ENCODE measurements around the gene BCAP29. TPM values are rescaled to one million over a fixed set of nuclear protein-coding genes. Genes with fewer than 3 reads are reported as not detected.

The BCAP29 gene
- total RNA-seq, 1 donor, result 43.1 TPM

DNA sequence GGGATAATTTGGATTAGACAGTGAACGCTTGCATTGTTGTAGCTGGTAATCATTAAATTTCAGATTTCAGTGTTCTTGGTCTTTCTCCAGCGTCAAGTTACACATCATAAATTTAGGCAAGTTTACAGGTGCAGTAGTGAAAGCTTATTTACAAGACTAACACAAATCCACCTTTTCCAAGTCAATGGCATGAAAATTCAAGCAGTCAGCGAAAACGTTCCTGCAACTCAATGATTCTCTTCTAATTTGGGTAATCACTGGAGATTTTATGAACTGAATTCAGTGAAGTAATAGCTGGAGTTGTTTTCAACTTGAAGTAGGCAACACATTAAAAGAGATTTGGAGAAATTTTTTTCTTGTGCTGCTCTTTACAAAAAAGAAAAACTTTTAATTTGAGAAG lies 17.9 kb downstream of the BCAP29 start:
- TF ChIP-seq, protein P1, sequence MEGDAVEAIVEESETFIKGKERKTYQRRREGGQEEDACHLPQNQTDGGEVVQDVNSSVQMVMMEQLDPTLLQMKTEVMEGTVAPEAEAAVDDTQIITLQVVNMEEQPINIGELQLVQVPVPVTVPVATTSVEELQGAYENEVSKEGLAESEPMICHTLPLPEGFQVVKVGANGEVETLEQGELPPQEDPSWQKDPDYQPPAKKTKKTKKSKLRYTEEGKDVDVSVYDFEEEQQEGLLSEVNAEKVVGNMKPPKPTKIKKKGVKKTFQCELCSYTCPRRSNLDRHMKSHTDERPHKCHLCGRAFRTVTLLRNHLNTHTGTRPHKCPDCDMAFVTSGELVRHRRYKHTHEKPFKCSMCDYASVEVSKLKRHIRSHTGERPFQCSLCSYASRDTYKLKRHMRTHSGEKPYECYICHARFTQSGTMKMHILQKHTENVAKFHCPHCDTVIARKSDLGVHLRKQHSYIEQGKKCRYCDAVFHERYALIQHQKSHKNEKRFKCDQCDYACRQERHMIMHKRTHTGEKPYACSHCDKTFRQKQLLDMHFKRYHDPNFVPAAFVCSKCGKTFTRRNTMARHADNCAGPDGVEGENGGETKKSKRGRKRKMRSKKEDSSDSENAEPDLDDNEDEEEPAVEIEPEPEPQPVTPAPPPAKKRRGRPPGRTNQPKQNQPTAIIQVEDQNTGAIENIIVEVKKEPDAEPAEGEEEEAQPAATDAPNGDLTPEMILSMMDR (IDR thresholded peaks at IDR 0.05; ENCODE audit: extremely low read depth, low read depth, low read length), result no peak
- no peak overlapping the region for H3K4me3 ChIP-seq (ENCODE audit: insufficient read depth, low read length)
- DNase-seq (ENCODE audit: insufficient read length, low spot score, missing footprints), result no peak
- no peak overlapping the region for H3K27ac ChIP-seq (ENCODE audit: low read depth, low read length)
- H3K27me3 ChIP-seq (ENCODE audit: insufficient read depth, low read length), result no peaks in the 10 kb centered on the region
- no peaks in the 10 kb centered on the region for H3K79me2 ChIP-seq (ENCODE audit: insufficient read depth, low read length)
- peaks cover 28% of the 10 kb centered on the region for H3K36me3 ChIP-seq (ENCODE audit: insufficient read depth, low read length)
- no peak overlapping the region for H3K4me2 ChIP-seq (ENCODE audit: insufficient read depth, low read length)
- H3K4me1 ChIP-seq (ENCODE audit: insufficient read depth, low read length), result peaks cover 15% of the 10 kb centered on the region
- H2AFZ ChIP-seq (ENCODE audit: low read length), result no peak overlapping the region
- no peaks in the 10 kb centered on the region for H4K20me1 ChIP-seq (ENCODE audit: insufficient read depth, low read length)
- H3K9me3 ChIP-seq (ENCODE audit: low read depth, low read length), result no peaks in the 10 kb centered on the region

DNA sequence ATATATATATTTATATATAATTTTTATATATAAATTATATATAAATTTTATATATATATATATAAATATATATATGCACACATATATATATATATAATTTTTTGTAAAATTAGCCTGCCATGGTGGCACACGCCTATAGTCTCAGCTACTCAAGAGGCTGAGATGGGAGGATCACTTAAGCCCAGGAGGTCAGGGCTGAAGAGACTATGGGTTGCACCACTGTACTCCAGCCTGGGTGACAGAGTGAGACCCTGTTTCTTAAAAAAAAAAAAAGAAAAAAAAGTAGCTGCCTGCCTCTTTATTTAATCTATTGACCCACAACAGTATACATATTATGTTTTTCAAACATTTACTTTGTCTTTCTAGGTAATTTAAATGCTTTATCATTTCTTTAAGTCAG lies 19.2 kb downstream of the BCAP29 start:
- Histone ChIP-seq H3K27ac (ENCODE audit: low read depth, low read length) (no peak overlapping the region), H3K9me3 (ENCODE audit: low read depth, low read length) (no peaks in the 10 kb centered on the region), H3K79me2 (ENCODE audit: insufficient read depth, low read length) (no peaks in the 10 kb centered on the region), H2AFZ (ENCODE audit: low read length) (no peak overlapping the region), H3K4me1 (ENCODE audit: insufficient read depth, low read length) (peaks cover 15% of the 10 kb centered on the region), H3K4me2 (ENCODE audit: insufficient read depth, low read length) (no peak overlapping the region), H4K20me1 (ENCODE audit: insufficient read depth, low read length) (no peaks in the 10 kb centered on the region), H3K27me3 (ENCODE audit: insufficient read depth, low read length) (no peaks in the 10 kb centered on the region), H3K36me3 (ENCODE audit: insufficient read depth, low read length) (peaks cover 33% of the 10 kb centered on the region), H3K4me3 (ENCODE audit: insufficient read depth, low read length) (no peak overlapping the region)
- no peak for DNase-seq (ENCODE audit: insufficient read length, low spot score, missing footprints)
- TF ChIP-seq, protein P1 (IDR thresholded peaks at IDR 0.05; ENCODE audit: extremely low read depth, low read depth, low read length), result no peak

DNA sequence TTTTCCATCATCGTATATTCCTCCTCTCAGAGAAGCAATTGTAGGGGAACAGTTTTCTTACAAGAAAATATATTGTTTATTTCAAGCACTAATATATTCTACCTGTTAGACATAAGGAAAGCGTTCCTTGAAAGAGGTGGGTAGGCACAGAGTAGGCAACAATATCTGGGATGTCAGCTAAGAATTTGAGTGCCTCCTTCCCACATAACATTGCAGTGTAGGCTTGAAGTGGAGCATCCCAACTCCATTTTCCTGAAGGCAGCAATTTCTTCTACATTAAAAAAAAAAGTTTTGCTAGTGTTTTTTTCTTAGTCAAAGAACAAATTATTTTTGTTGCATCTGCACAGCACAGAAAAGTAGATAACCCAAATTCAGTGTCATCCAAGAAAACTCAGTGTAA lies 20.8 kb downstream of the BCAP29 start:
- H4K20me1 ChIP-seq (ENCODE audit: insufficient read depth, low read length), result no peaks in the 10 kb centered on the region
- no peak overlapping the region for H3K4me3 ChIP-seq (ENCODE audit: insufficient read depth, low read length)
- no peak overlapping the region for H3K4me2 ChIP-seq (ENCODE audit: insufficient read depth, low read length)
- no peak overlapping the region for H3K27ac ChIP-seq (ENCODE audit: low read depth, low read length)
- no peaks in the 10 kb centered on the region for H3K9me3 ChIP-seq (ENCODE audit: low read depth, low read length)
- H3K4me1 ChIP-seq (ENCODE audit: insufficient read depth, low read length), result peaks cover 2% of the 10 kb centered on the region
- no peaks in the 10 kb centered on the region for H3K79me2 ChIP-seq (ENCODE audit: insufficient read depth, low read length)
- TF ChIP-seq, protein P1 (IDR thresholded peaks at IDR 0.05; ENCODE audit: extremely low read depth, low read depth, low read length), result no peak
- no peak for DNase-seq (ENCODE audit: insufficient read length, low spot score, missing footprints)
- peaks cover 34% of the 10 kb centered on the region for H3K36me3 ChIP-seq (ENCODE audit: insufficient read depth, low read length)
- H2AFZ ChIP-seq (ENCODE audit: low read length), result no peak overlapping the region
- H3K27me3 ChIP-seq (ENCODE audit: insufficient read depth, low read length), result no peaks in the 10 kb centered on the region

DNA sequence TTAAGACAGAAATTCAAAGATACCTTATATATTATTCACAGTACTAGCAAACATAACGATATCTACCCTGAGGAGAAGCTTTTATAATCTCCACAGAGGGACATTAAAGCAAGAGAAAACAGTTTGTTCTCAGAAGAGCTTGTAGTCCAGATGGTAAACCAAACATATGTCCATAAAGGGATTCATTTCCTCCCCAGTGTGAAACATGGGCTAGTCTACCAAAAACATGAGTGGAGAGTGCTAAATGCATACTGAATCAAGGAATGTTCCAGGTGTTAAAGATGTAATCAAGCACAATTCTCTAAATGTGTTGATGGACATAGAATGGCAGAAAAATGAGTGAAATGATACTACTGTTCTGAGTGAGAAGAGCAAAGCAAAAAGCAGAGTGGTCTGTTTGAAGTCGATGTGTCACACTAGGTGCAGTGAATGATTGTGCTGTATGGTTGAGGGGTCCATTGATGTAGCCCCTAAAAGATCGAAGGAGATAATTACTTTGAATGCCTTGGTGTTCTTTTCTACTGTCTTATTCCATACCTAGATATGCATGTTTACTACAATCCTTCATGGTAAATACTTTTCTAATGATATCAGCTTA lies 25.3 kb downstream of the BCAP29 start:
- Histone ChIP-seq H2AFZ (ENCODE audit: low read length) (no peak overlapping the region), H3K9me3 (ENCODE audit: low read depth, low read length) (no peaks in the 10 kb centered on the region), H3K4me3 (ENCODE audit: insufficient read depth, low read length) (no peak overlapping the region), H4K20me1 (ENCODE audit: insufficient read depth, low read length) (no peaks in the 10 kb centered on the region), H3K27me3 (ENCODE audit: insufficient read depth, low read length) (no peaks in the 10 kb centered on the region), H3K36me3 (ENCODE audit: insufficient read depth, low read length) (peaks cover 17% of the 10 kb centered on the region), H3K27ac (ENCODE audit: low read depth, low read length) (no peak overlapping the region), H3K4me1 (ENCODE audit: insufficient read depth, low read length) (no peaks in the 10 kb centered on the region), H3K4me2 (ENCODE audit: insufficient read depth, low read length) (no peak overlapping the region), H3K79me2 (ENCODE audit: insufficient read depth, low read length) (no peaks in the 10 kb centered on the region)
- DNase-seq (ENCODE audit: insufficient read length, low spot score, missing footprints), result no peak
- TF ChIP-seq, protein P1 (IDR thresholded peaks at IDR 0.05; ENCODE audit: extremely low read depth, low read depth, low read length), result no peak
